ENCODE data around the gene ADORA2B.
"Not testable (repeated sequence)": the region's sequence is repeated elsewhere in the genome, so short reads cannot be mapped to it uniquely, and the experiment has no call there.

The ADORA2B gene

GRCh38 chr17:15908378-15908777, 36.6 kb upstream of the ADORA2B start:
- H4K20me1 ChIP-seq (ENCODE audit: insufficient read depth, low read length, poor library complexity, severe bottlenecking) = no peaks in the 10 kb centered on the region
- no peaks in the 10 kb centered on the region for H3K36me3 ChIP-seq (ENCODE audit: insufficient read depth, low read length)
- H3K9me2 ChIP-seq (replicated peaks; ENCODE audit: low read depth, low read length) = no peaks in the 10 kb centered on the region
- H3K79me2 ChIP-seq (ENCODE audit: insufficient read depth, low read length) = no peaks in the 10 kb centered on the region
- TF ChIP-seq EZH2phosphoT487 (IDR thresholded peaks at IDR 0.05; ENCODE audit: borderline replicate concordance) (no peak), CTCF (conservative IDR thresholded peaks at IDR 0.05; ENCODE audit: low read length) (no peak)
- H3K9me3 ChIP-seq (ENCODE audit: insufficient read depth, low read depth, low read length) = no peaks in the 10 kb centered on the region
- no peak overlapping the region for H3K4me2 ChIP-seq (ENCODE audit: low read depth, low read length, poor library complexity, severe bottlenecking)
- no peak overlapping the region for H3K4me3 ChIP-seq (ENCODE audit: low read length, poor library complexity, severe bottlenecking)
- no peak overlapping the region for H2AFZ ChIP-seq (ENCODE audit: low read length)
- no peaks in the 10 kb centered on the region for H3K27me3 ChIP-seq (ENCODE audit: insufficient read depth, low read length, poor library complexity, severe bottlenecking)
- no peaks in the 10 kb centered on the region for H3F3A ChIP-seq (ENCODE audit: low read depth)
- H3K4me1 ChIP-seq (ENCODE audit: insufficient read depth, low read length, poor library complexity, severe bottlenecking) = no peaks in the 10 kb centered on the region
- no peak overlapping the region for H3K9ac ChIP-seq (ENCODE audit: low read depth, low read length, poor library complexity, severe bottlenecking)

GRCh38 chr17:15909481-15909991, 35.4 kb upstream of the ADORA2B start:
- Histone ChIP-seq H3K4me2 (ENCODE audit: low read depth, low read length, poor library complexity, severe bottlenecking) (no peak overlapping the region), H3K9me2 (replicated peaks; ENCODE audit: low read depth, low read length) (no peaks in the 10 kb centered on the region), H3K27me3 (ENCODE audit: insufficient read depth, low read length, poor library complexity, severe bottlenecking) (no peaks in the 10 kb centered on the region), H2AFZ (ENCODE audit: low read length) (no peak overlapping the region), H3K4me3 (ENCODE audit: low read length, poor library complexity, severe bottlenecking) (no peak overlapping the region), H3F3A (ENCODE audit: low read depth) (no peaks in the 10 kb centered on the region), H3K9me3 (ENCODE audit: insufficient read depth, low read depth, low read length) (no peaks in the 10 kb centered on the region), H3K36me3 (ENCODE audit: insufficient read depth, low read length) (no peaks in the 10 kb centered on the region), H3K9ac (ENCODE audit: low read depth, low read length, poor library complexity, severe bottlenecking) (no peak overlapping the region), H3K79me2 (ENCODE audit: insufficient read depth, low read length) (no peaks in the 10 kb centered on the region), H4K20me1 (ENCODE audit: insufficient read depth, low read length, poor library complexity, severe bottlenecking) (no peaks in the 10 kb centered on the region), H3K4me1 (ENCODE audit: insufficient read depth, low read length, poor library complexity, severe bottlenecking) (no peaks in the 10 kb centered on the region)
- no peak for TF ChIP-seq CTCF (conservative IDR thresholded peaks at IDR 0.05; ENCODE audit: low read length)
- TF ChIP-seq EZH2phosphoT487 (IDR thresholded peaks at IDR 0.05; ENCODE audit: borderline replicate concordance) = no peak

- TF ChIP-seq EZH2phosphoT487 (IDR thresholded peaks at IDR 0.05; ENCODE audit: borderline replicate concordance) = no peak
- no peak for TF ChIP-seq CTCF (conservative IDR thresholded peaks at IDR 0.05; ENCODE audit: low read length)
- H3K9ac ChIP-seq (ENCODE audit: low read depth, low read length, poor library complexity, severe bottlenecking) = no peak overlapping the region
- no peaks in the 10 kb centered on the region for H3K9me2 ChIP-seq (replicated peaks; ENCODE audit: low read depth, low read length)
Measured at GRCh38 chr17:15910791-15911190, 34.1 kb upstream of the ADORA2B start.

GRCh38 chr17:15911701-15912100, 33.2 kb upstream of the ADORA2B start:
- not testable (repeated sequence) for H3K4me2 ChIP-seq (ENCODE audit: low read depth, low read length, poor library complexity, severe bottlenecking); H3K4me1 ChIP-seq (ENCODE audit: insufficient read depth, low read length, poor library complexity, severe bottlenecking); H3K9me2 ChIP-seq (replicated peaks; ENCODE audit: low read depth, low read length)

More at GRCh38 chr17:15910791-15911190, 34.1 kb upstream of the ADORA2B start:
- no peaks in the 10 kb centered on the region for H4K20me1 ChIP-seq (ENCODE audit: insufficient read depth, low read length, poor library complexity, severe bottlenecking)
- no peak overlapping the region for H2AFZ ChIP-seq (ENCODE audit: low read length)
- H3K4me3 ChIP-seq (ENCODE audit: low read length, poor library complexity, severe bottlenecking) = no peak overlapping the region
- H3F3A ChIP-seq (ENCODE audit: low read depth) = no peaks in the 10 kb centered on the region
- H3K9me3 ChIP-seq (ENCODE audit: insufficient read depth, low read depth, low read length) = no peaks in the 10 kb centered on the region
- no peaks in the 10 kb centered on the region for H3K27me3 ChIP-seq (ENCODE audit: insufficient read depth, low read length, poor library complexity, severe bottlenecking)
- no peaks in the 10 kb centered on the region for H3K36me3 ChIP-seq (ENCODE audit: insufficient read depth, low read length)
- H3K79me2 ChIP-seq (ENCODE audit: insufficient read depth, low read length) = no peaks in the 10 kb centered on the region
- H3K4me1 ChIP-seq (ENCODE audit: insufficient read depth, low read length, poor library complexity, severe bottlenecking) = no peaks in the 10 kb centered on the region
- H3K4me2 ChIP-seq (ENCODE audit: low read depth, low read length, poor library complexity, severe bottlenecking) = no peak overlapping the region

More at GRCh38 chr17:15911701-15912100, 33.2 kb upstream of the ADORA2B start:
- H3K36me3 ChIP-seq (ENCODE audit: insufficient read depth, low read length); H3K79me2 ChIP-seq (ENCODE audit: insufficient read depth, low read length); H4K20me1 ChIP-seq (ENCODE audit: insufficient read depth, low read length, poor library complexity, severe bottlenecking); H3K9ac ChIP-seq (ENCODE audit: low read depth, low read length, poor library complexity, severe bottlenecking); H3F3A ChIP-seq (ENCODE audit: low read depth); H3K9me3 ChIP-seq (ENCODE audit: insufficient read depth, low read depth, low read length); H2AFZ ChIP-seq (ENCODE audit: low read length); H3K27me3 ChIP-seq (ENCODE audit: insufficient read depth, low read length, poor library complexity, severe bottlenecking); H3K4me3 ChIP-seq (ENCODE audit: low read length, poor library complexity, severe bottlenecking): not testable (repeated sequence)

Measured in Loucy (cell line).